Gastrocnemius medialis (tissue), 4 donors: ENCODE data around the gene NOL11.

ENCODE experiments used
- CTCF ChIP-seq, 5 experiments: fragments of 450-650 bp in 3 of 5; fragments of 200-600 bp in 2 of 5; sonication (generic) in 2 of 5; IDR thresholded peaks in 4 of 5; conservative IDR thresholded peaks in 1 of 5; 1 replicate in 4 of 5; 2 replicates in 1 of 5; pipeline ENCODE4 v1.5.1; 2016 to 2019; ENCODE audit warnings: antibody characterized with exemption in 5 of 5, mild to moderate bottlenecking in 3 of 5, moderate library complexity in 3 of 5
- POLR2A ChIP-seq, 2 donors: fragments of 450-650 bp; IDR thresholded peaks; one replicate each; pipeline ENCODE4 v1.6.1; 2017; ENCODE audit warnings: antibody characterized with exemption in 2 of 2, mild to moderate bottlenecking in 2 of 2, moderate library complexity in 2 of 2

DNA sequence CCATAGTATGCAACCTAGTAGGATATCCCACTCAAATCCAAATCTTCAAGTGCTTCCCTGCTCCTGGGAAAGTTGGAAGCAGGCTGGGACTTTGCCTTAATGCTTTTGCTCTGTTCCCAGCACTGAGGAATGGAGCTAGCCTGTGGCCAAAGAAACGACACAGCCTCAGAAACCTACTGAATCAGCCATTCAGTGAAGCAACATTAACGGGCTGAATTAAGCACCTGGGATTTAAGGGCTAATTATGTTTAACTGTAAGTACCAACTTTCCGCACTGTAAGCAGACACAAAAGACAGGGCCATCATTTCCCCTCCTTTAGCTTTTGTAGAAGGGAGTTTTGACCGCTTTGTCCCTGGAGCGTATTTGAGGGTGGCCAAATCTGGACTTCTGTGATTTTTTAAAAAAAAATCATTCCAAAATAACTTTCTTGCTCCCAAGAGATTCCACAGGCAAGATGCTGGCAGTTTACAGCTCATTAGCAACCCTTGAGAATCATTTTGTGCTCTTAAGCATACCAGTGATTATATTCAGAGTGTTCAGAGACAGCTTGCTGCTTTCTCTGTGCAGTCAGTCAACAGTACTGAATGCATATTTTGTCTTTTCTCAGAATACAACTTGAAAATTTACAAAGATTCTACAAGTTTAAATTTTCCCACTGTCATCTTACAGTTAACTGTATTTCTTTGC lies 17.6 kb upstream of the NOL11 start:
- TF ChIP-seq CTCF (IDR thresholded peaks at IDR 0.05 in 4 of 5, conservative IDR thresholded peaks at IDR 0.05 in 1 of 5): no peak
- no peak for TF ChIP-seq POLR2A (IDR thresholded peaks at IDR 0.05)
